GM21619 (cell line): ENCODE results near the gene PSTPIP2.
"Not testable (repeated sequence)": the region's sequence is repeated elsewhere in the genome, so short reads cannot be mapped to it uniquely, and the experiment has no call there.

Experiments
- ATAC-seq: cut with Tn5 transposase; IDR thresholded peaks from one replicate; pipeline ENCODE4 v1.9.1; 2021; ENCODE audit not compliant: unreplicated experiment

Gene PSTPIP2

GRCh38 chr18:46070232-46070631 lies 1.8 kb downstream of the PSTPIP2 start:
- no peak for ATAC-seq

GRCh38 chr18:46069524-46069923 lies 2.5 kb downstream of the PSTPIP2 start:
- ATAC-seq = no peak

DNA sequence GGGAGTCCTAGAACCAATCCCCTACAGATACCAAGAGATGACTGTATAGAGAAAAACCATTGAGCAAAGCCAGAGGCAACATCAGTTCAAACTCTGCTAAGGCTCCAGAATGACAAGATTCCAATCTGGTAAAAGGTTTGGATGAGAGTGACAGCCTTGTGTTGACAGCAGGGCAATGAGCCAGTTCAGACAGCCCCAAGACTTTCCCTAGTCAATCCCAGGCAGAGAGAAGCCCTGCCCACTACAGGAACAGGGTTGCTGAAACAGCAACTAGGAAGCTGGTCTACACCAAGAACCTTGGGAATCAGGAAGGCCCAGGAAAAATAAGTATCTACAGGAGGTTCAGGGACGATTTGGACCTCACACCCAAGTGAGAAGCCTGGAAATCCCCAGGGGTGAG lies 3.3 kb downstream of the PSTPIP2 start:
- ATAC-seq = no peak

GRCh38 chr18:46067438-46068007 lies 4.5 kb downstream of the PSTPIP2 start:
- ATAC-seq = no peak

GRCh38 chr18:46062781-46063180 lies 9.3 kb downstream of the PSTPIP2 start:
- no peak for ATAC-seq

GRCh38 chr18:46061796-46062195 lies 10.3 kb downstream of the PSTPIP2 start:
- ATAC-seq = no peak

- ATAC-seq = no peak
These were observed 10.7 kb downstream of the PSTPIP2 start for GRCh38 chr18:46061387-46061786.

- no peak for ATAC-seq
These were observed 11.7 kb downstream of the PSTPIP2 start for GRCh38 chr18:46060359-46060841.

DNA sequence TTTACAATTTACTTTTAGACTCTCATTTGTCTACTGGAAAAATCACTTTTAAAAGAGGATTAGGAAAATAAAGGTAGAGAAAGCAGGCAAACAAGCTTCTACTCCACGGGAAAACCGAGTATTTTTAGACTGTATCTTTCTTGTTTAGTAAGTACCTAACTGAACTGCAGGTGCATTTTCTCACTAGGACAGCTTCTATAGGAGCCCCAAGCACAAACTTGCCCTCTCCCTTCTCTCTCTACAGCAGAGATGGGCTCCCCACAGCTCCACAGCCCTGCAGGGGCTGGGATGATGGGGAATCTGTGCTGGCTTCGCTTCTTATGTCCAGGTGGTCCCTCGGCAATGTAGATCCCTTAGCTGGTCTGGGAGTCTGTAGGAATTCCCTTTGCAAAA lies 16.2 kb downstream of the PSTPIP2 start:
- no peak for ATAC-seq

DNA sequence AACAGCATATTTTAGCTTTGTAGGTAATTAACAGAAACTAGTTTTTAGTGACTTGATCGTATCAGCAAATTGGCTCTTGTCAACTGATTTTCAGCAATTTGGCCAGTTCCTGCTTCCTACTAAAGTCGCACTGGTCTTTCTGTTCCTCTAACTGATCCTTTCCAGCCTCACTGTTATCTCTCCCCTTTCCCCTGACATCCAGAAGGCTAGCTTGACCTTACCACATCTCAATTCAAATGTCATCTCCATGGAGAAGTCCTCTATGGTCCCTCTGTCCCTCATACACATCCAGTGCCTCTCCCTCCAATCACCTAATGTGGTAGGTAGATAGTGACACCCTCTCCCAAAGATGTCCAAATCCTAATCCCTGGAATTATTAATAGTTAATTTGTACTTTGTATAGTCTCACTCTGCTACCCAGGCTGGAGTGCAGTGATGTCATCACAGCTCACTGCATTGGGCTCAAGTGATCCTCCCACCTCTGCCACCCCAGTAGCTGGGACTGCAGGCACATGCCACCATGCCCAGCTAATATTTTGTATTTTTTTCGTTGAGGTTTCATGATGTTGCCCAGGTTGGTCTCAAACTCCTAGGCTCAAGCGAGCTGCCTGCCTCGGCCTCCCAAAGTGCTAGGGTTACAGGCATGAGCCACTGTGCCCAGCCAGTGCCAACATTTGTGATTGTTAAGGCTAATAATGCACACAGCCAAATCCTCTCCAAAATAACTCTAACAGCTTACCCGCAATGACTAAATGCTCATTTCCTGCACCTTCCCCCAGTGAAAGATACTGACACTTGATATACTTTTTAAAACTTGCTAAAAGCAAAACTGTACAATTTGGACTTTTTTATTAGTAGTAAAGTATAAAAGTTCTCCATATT lies 16.9 kb downstream of the PSTPIP2 start:
- ATAC-seq = no peak

DNA sequence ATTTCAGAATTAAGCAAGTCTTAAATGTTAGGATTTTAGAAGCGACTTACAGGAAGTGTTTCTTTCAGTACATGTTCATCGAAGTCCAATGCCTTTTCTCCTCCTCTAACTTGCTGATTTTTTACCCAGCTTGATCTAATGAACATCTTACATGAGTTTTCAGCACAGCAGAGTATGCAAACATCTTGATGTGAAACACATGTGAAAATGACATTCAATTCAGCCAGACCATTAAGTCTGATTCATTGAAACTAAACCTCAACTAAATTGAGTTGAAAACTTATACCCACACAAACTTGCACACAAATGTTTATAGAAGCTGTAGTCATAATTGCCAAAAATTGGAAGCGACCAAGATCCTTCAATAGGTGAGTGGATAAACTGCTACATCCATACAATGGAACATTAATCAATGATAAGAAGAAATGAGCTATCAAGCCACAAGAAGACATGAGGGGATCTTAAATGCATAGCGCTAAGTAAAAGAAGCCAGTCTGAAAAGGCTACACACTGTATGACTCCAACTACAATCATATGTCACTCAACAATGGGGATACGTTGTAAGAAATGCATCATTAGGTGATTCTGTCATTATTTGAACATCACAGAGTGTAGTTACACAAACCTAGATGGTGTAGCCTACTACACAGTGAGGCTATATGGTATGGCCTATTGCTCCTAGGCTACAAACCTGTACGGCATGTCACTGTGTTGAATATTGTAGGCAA lies 18.5 kb downstream of the PSTPIP2 start:
- ATAC-seq = no peak

DNA sequence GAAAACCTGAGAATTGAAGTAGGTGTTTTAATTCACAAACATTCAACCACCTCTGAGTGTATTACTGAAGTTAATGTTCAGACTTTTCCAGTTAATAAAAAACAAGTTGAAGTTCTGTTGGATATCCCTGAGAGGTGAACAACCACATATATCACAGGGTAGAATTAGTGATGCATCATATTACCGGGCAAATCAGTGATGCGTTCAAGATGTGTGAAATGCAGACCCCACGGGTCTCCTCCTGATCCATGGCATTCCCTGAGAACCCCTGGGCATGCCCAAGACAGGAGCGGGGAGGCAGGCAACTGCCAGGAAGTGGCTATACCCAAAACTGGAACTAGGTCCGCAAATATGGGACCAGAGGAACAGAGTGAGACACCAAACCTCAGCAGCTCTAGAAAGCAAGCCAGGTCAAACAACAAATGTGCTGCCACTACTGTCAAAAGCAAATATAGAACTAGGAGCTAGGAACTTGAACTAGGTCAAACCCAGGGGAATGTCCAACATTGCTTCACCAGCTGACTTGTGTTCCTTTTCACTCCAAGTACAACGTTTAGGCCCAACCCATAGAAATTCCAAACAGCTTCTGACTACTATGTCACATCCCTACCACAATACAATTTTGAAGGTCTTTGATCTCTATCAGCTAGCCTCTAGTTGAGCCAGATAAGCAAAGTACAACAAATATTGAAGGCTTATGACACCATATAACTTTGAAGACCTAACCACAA lies 20.2 kb downstream of the PSTPIP2 start:
- ATAC-seq = no peak

GRCh38 chr18:46050268-46050667 lies 21.8 kb downstream of the PSTPIP2 start:
- ATAC-seq = no peak

- no peak for ATAC-seq
These were observed 23.4 kb downstream of the PSTPIP2 start for GRCh38 chr18:46048641-46049040.

DNA sequence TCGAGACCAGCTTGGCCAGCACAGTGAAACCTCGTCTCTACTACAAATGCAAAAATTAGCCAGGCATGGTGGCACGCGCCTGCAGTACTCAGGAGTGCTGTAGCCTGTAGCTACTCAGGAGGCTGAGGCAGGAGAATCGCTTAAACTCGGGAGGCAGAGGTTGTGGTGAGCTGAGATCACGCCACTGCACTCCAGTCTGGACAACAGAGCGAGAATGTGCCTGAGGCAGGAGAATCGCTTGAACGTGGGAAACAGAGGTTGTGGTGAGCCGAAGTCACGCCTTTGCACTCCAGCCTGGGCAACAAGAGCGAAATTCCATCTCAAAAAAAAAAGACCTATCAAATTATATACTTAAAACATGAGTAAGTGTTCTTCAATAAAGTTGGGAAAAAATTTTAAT lies 24.7 kb downstream of the PSTPIP2 start:
- not testable (repeated sequence) for ATAC-seq

DNA sequence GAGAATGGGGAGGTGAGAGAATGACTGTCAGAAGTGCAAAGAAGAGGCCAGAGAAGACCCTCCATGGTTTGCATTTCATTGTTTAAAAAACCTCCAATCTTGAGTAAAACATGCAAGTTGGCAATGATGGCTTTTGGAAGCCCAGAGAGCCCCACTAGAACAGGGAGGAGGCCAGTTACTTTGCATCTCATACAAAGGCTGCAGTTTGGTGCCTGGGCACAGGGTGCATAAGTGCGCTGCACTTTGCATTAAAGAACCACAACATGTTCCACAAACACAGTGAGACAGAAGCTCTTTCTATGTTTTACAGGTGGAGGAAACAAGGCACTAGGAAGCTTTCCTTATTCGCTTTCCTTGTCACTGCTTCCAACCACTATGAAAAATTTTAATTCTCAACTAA lies 25.4 kb downstream of the PSTPIP2 start:
- ATAC-seq = no peak

GRCh38 chr18:46046126-46046525 lies 25.9 kb downstream of the PSTPIP2 start:
- ATAC-seq = no peak

- no peak for ATAC-seq
These were observed 29.4 kb downstream of the PSTPIP2 start for GRCh38 chr18:46042571-46043123.

GRCh38 chr18:46040747-46041104 lies 31.3 kb downstream of the PSTPIP2 start:
- no peak for ATAC-seq

GRCh38 chr18:46040033-46040746 lies 31.9 kb downstream of the PSTPIP2 start:
- ATAC-seq = no peak
